B cell (primary cell): ENCODE results near the gene SLC9A9.

Experiments
- EZH2 ChIP-seq: IDR thresholded peaks from 2 replicates; pipeline ENCODE4 v1.6.1; 2012; ENCODE audit warnings: borderline replicate concordance, low read depth, mild to moderate bottlenecking, moderate library complexity, low read length; ENCODE audit not compliant: insufficient read depth, poor library complexity, severe bottlenecking
- TF ChIP-seq, protein P1 (sequence below): fragments of 200-600 bp; IDR thresholded peaks from one replicate; pipeline ENCODE4 v1.8.0; 2022; ENCODE audit warnings: antibody characterized with exemption, mild to moderate bottlenecking

DNA sequence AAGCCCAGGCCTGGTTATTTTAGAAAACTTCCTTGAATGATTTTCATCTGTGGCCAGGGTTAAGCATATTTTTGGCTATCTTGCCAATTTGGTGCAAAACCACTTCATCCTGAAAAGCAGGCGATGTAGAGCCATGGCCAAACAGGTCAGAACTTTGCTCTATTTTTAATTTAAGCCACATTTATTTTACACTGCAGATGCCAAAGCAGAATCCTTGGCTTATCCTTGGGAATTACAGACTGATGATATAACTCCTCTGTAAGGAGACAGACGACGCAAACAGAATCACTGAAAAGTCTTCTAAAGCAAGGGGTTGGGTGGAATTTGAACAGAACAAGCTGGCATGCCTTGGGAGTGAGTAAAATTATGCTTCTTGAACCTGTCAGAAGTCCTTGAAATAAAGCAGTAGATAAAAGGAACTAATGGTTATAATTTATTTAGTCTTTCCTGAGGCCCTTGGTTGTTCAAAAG lies 606.8 kb downstream of the SLC9A9 start:
- TF ChIP-seq, protein P1, sequence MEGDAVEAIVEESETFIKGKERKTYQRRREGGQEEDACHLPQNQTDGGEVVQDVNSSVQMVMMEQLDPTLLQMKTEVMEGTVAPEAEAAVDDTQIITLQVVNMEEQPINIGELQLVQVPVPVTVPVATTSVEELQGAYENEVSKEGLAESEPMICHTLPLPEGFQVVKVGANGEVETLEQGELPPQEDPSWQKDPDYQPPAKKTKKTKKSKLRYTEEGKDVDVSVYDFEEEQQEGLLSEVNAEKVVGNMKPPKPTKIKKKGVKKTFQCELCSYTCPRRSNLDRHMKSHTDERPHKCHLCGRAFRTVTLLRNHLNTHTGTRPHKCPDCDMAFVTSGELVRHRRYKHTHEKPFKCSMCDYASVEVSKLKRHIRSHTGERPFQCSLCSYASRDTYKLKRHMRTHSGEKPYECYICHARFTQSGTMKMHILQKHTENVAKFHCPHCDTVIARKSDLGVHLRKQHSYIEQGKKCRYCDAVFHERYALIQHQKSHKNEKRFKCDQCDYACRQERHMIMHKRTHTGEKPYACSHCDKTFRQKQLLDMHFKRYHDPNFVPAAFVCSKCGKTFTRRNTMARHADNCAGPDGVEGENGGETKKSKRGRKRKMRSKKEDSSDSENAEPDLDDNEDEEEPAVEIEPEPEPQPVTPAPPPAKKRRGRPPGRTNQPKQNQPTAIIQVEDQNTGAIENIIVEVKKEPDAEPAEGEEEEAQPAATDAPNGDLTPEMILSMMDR = no peak
- no peak for TF ChIP-seq EZH2
